GM19372 (cell line): ENCODE data around the gene DNAI2.

ENCODE experiments used
- ATAC-seq: cut with Tn5 transposase; IDR thresholded peaks from one replicate; pipeline ENCODE4 v1.9.1; 2021; ENCODE audit warnings: mild to moderate bottlenecking, low read depth, moderate library complexity; ENCODE audit not compliant: unreplicated experiment

DNAI2 gene

GRCh38 chr17:74298778-74299177, 24.7 kb downstream of the DNAI2 start:
- ATAC-seq = no peak

- ATAC-seq = no peak
Observed at GRCh38 chr17:74299226-74300009, 25.4 kb downstream of the DNAI2 start.

GRCh38 chr17:74303305-74303704, 29.3 kb downstream of the DNAI2 start:
- no peak for ATAC-seq

DNA sequence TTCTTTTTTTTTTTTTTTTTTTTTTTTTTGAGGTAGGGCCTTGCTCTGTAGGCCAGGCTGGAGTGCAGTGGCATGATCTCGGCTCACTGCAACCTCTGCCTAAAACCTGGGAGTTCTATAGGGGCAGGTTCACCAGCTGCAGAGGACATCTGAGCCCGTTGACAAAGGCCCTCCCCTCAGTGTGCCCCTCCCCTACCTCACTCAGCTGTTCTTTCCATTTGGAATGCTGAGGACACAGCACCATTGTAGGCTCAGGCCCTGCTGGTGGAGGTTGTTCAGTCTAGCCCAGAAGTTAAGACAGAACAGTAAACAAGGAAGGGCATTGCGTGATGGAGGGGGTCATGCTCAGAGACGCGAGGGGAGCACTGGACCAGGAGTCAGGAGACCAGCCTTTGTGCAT, 30.1 kb downstream of the DNAI2 start:
- ATAC-seq = no peak

GRCh38 chr17:74305865-74306654, 32.0 kb downstream of the DNAI2 start:
- ATAC-seq = no peak

DNA sequence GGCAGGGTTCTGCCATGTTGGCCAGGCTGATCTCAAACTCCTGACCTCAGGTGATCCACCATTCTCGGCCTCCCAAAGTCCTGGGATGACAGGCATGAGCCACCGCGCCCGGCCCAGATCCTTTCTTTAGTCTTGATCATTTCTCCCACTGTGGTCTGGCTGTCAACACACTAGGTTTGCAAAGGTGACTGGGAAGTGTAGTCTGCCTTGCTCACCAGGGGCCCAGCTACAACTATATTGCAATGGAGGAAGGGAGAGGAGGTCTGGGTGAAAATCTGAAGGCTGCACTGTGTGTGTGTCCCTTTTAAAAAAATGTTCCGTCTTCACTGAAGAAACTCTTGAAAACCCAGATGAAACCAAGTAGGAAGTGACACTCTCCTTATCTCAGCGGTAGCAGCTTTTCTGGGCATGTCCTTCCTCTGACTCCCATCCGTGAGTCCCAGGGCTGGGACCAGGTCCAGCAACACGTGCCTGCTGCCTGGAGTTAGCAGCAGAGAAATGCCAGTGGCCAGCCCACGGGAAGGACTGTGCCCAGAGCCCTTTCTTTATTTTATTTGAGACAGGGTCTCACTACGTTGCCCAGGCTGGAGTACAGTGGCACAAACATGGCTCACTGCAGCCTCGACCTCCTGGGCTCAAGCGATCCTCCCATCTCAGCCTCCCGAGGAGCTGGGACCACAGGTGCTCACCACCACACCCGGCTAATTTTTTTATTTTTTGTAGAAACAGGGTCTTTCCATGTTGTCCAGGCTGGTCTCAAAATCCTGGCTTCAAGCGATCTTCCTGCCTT, 34.1 kb downstream of the DNAI2 start:
- ATAC-seq = no peak

GRCh38 chr17:74309902-74310301, 35.9 kb downstream of the DNAI2 start:
- no peak for ATAC-seq

- no peak for ATAC-seq
Observed at GRCh38 chr17:74314877-74315276, 40.8 kb downstream of the DNAI2 start.

DNA sequence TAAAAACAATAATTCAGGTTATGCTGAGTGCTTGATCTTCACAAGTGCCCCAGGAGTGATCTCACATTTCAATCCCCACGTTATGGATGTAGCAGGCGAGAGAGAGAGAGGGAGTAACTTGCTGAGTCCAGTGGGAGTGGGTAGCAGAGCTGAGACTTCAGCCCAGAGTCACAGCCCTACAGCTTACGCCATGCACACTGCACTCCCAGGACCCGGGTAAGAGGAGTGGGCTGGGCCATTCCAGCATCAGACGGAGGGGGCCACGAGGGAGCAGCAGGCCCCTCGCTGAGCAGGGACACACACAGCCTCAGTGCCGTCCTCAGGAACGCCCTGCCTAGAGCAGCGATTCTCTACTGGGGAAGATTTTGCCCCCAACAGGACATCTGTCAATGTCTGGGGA, 42.2 kb downstream of the DNAI2 start:
- ATAC-seq = no peak

- ATAC-seq = no peak
Observed at GRCh38 chr17:74317071-74317470, 43.0 kb downstream of the DNAI2 start.

GRCh38 chr17:74318391-74318790, 44.4 kb downstream of the DNAI2 start:
- no peak for ATAC-seq

- ATAC-seq = no peak
Observed at GRCh38 chr17:74324521-74324920, 50.5 kb downstream of the DNAI2 start.

GRCh38 chr17:74325376-74325742, 51.3 kb downstream of the DNAI2 start:
- no peak for ATAC-seq

- peak; percentile 64 for ATAC-seq
Observed at GRCh38 chr17:74325743-74326379, 51.8 kb downstream of the DNAI2 start, which contains the start of gene KIF19. KIF19 (plus strand) TSS chr17:74326226; CDS start chr17:74326350, 124 bp downstream.

DNA sequence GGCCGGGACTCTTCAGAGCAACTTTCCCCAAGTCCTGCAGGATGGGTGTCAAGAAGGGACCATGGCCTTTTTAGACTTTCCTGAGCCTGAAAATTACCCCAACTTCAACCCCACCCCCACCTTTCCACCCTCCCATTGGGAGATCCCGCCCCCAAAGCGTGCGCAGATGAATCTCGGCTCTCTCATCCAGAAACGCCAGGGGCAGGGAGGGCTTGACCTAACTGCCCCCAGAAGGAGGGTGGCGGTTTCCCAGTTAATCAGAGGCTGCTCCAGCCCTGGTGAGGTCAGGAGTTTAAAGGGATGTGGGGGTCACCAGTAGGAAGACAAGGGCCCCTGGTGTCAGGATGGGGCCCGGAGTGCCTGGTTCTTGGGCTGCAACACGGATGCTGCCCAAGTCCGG, 52.5 kb downstream of the DNAI2 start:
- no peak for ATAC-seq

- no peak for ATAC-seq
Observed at GRCh38 chr17:74328487-74328886, 54.5 kb downstream of the DNAI2 start.

DNA sequence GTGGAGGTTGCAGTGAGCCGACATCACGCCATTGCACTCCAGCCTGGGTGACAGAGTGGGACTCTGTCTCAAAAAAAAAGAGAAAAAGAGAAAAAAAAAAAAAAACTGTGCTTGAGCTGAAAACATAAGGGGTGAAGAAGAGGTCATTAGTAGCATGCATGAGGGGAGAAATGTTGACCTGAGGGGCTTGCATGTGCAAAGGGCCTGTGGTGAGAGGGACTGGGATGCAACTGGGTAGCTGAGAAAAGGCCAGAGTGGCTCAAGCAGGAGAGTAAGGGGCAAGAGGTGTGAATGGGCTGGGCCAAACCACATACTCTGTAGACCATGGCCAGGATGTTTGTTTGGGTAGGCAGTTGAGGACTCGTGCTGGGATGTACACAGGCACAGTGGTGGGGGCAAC, 55.3 kb downstream of the DNAI2 start:
- ATAC-seq = no peak

DNA sequence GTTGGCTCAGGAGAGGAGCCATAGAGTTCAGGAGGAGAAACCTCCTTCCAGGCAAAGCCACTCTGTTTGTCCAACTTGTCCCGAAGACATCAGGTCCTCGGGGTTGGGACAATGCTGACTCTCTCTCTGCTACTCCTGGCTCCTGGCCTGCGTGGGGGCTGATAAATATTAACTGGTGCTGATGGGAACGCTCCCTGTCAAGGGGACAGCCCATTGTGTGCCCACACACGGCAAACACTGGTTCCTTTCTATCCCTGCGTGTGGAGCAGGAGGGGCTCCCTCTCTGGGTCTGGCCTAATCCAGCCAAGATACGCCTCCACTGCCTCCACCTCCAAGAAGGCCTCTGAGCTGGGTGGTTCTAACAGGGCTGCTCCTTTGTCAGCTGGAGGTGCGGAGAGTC, 56.4 kb downstream of the DNAI2 start:
- ATAC-seq = no peak

DNA sequence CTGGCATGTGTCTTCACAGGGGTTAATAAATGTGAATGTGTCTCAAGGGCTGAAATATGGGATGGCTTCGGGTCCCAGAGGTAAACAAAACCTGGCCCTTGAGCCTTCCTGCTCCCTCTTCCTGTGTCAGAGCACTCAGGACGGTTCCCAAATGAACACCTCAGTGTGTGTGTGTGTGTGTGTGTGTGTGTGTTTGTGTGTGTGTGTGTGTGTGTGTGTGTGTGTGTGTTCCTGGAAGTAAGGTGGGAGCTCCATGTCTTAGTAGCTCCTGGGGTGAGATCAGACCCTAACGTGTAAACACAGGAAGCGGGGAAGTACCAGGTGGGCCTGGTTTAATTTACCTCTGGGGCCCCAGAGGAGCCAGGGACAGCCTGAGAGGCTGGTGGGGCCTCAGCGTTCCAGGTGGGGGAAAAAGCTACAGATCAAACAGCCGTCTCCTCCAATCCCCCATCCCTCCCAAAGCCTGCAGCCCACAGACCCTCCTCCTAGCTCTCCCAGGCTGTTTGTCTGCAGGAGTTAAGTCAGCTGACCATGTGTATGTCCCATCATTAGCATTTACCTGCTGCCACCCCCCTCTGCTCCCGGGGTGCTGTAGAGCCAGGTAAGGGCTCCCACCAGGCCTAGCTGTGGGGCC, 58.1 kb downstream of the DNAI2 start:
- ATAC-seq = no peak

DNA sequence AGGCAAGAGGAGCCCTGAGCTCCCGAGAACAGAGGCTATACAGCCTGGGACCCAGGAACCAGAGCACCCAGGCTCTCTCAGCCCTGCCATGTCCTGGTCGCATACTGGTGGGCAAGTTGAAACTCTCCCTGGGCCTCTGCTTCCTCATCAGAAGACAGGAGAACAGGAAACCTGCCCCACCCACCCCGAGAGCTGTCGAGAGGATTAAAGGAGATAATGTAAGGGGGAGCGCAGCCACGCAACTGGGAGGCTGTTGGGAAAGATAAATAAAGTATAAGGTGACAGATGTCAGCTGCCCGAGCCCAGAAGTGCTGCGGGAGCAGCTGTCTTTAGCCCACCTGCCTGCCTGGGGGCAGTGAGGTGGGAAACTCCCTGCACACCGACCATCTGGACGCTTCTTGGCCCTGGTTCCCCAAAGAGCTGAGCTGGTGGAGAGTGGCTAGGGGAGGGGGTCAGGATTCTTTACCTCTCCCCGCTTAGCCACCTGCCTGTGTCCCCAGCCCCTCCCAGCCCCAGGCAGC, 58.8 kb downstream of the DNAI2 start:
- no peak for ATAC-seq
